SJCRH30 (cell line): Measurements from ENCODE around the gene HID1. TPM values are rescaled to one million over a fixed set of nuclear protein-coding genes. Genes with fewer than 3 reads are reported as not detected.
A peak's percentile ranks its signal among the peaks of the same experiment; 100 is the strongest.
"Not testable (repeated sequence)": the region's sequence is repeated elsewhere in the genome, so short reads cannot be mapped to it uniquely, and the experiment has no call there.

Experiments
- DNase-seq, 2 experiments: peaks; one replicate each; pipeline ENCODE4 v3.0.0-alpha.2; 2015 to 2020
- H3K27ac ChIP-seq: fragments of 250-450 bp; sonication (Bioruptor Pico); 2 replicates; pipeline ENCODE4 v1.5.1; 2020; ENCODE audit warnings: mild to moderate bottlenecking, moderate library complexity
- H3K27me3 ChIP-seq: fragments of 250-450 bp; sonication (Bioruptor Pico); 2 replicates; pipeline ENCODE4 v1.5.1; 2020; ENCODE audit warnings: mild to moderate bottlenecking, moderate library complexity
- H3K36me3 ChIP-seq: fragments of 250-450 bp; sonication (Bioruptor Pico); 2 replicates; pipeline ENCODE4 v1.5.1; 2020; ENCODE audit warnings: mild to moderate bottlenecking, moderate library complexity
- H3K4me1 ChIP-seq: fragments of 250-450 bp; sonication (Bioruptor Pico); 2 replicates; pipeline ENCODE4 v1.5.1; 2020; ENCODE audit warnings: mild to moderate bottlenecking, moderate library complexity
- H3K4me3 ChIP-seq: fragments of 250-450 bp; sonication (Bioruptor Pico); 2 replicates; pipeline ENCODE4 v1.5.1; 2020; ENCODE audit warnings: mild to moderate bottlenecking, moderate library complexity
- H3K9me3 ChIP-seq: fragments of 250-450 bp; sonication (Bioruptor Pico); replicated peaks from 2 replicates; pipeline ENCODE4 v1.5.1; 2020; ENCODE audit warnings: mild to moderate bottlenecking, moderate library complexity
- total RNA-seq: library from RNA; depleted of rRNA; stranded (reverse); fragments of >200 nt; shearing (Covaris generic); gene quantifications from 2 replicates; pipeline ENCODE4 v1.2.3, GENCODE V29; 2014

Gene HID1
- total RNA-seq, 1 experiment from 2014 or later = 1.7 TPM

GRCh38 chr17:74986206-74986576 is 13.6 kb upstream of the HID1 start:
- Histone ChIP-seq H3K27ac (no peak overlapping the region), H3K36me3 (no peaks in the 10 kb centered on the region), H3K27me3 (no peaks in the 10 kb centered on the region), H3K4me3 (no peak overlapping the region), H3K9me3 (no peaks in the 10 kb centered on the region), H3K4me1 (peaks cover 5% of the 10 kb centered on the region; the same call in 1 of the 2 replicates)
- no peak for DNase-seq

DNA sequence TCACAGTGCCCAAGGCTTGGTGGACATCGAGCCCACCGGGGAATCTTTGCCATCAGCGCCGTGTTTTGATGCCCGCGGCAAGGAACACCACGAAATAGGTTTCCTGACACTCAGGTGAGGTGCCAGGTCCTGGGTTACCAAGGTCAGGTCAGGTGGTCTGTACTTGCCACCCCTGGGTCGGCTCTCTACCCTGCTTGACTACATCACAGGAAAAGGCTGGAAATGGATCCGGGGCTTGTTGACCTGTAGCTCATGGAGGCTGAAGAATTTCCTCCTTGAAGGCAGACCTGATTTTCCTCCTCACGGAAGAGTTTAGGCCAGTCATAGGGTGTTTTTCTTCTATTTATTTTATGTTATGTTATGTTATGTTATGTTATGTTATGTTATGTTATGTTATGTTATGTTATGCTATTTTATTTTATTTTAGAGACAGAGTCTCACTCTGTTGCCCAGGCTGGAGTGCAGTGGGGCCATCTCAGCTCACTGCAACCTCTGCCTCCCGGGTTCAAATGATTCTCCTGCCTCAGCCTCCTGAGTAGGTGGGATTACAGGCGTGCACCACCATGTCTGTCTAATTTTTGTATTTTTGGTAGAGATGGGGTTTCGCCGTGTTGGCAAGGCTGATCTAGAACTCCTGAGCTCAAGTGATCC is 10.2 kb upstream of the HID1 start:
- not testable (repeated sequence) for DNase-seq, H3K4me1 ChIP-seq, H3K9me3 ChIP-seq, H3K27ac ChIP-seq, H3K27me3 ChIP-seq, H3K36me3 ChIP-seq
- peak overlapping the region; percentile 63 for H3K4me3 ChIP-seq

GRCh38 chr17:74981979-74982662 is 9.6 kb upstream of the HID1 start:
- Histone ChIP-seq H3K27me3 (no peaks in the 10 kb centered on the region), H3K27ac (peak overlapping the region; percentile 24; the same call in 1 of the 2 replicates), H3K4me1 (peaks cover 5% of the 10 kb centered on the region), H3K36me3 (no peaks in the 10 kb centered on the region), H3K9me3 (no peaks in the 10 kb centered on the region), H3K4me3 (peak overlapping the region; percentile 63)
- DNase-seq = peak; percentile 76 to 77

DNA sequence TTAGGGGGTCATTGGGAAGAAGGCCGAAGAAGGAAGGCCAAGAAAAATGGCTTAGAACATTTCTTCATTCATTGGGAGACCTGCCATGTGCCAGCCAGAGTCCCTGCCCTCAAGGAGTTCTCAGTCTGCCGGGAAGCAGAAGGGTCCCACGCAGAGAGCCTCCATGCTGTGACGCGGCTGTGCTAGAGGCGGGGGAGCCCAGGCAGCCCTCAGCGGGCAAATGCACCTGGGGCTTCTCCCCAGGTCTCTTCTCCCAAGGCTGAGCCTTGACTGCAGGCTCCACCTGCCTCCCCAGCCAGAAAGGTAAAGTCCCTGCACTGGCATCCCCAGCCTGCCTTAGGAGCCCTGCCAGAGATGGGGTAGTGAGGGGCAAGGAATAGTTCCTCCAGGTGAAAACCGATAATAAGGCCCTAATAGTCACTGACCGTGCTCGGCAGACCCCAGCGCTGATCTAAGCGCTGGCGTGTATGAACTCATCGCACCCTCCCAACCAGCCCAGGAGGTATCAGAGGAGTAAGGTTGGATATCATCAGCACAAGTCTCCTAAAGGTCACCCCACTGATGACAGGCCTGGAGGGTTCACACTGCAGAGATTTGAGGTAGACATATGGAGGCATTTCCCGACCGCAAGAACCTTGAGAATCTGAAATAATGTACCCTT is 8.9 kb upstream of the HID1 start:
- no peaks in the 10 kb centered on the region for H3K27me3 ChIP-seq
- peak overlapping the region; percentile 63 for H3K4me3 ChIP-seq
- peaks cover 5% of the 10 kb centered on the region for H3K4me1 ChIP-seq
- H3K36me3 ChIP-seq = no peaks in the 10 kb centered on the region
- no peaks in the 10 kb centered on the region for H3K9me3 ChIP-seq
- peak overlapping the region; percentile 24; the same call in 1 of the 2 replicates for H3K27ac ChIP-seq
- DNase-seq = no peak

DNA sequence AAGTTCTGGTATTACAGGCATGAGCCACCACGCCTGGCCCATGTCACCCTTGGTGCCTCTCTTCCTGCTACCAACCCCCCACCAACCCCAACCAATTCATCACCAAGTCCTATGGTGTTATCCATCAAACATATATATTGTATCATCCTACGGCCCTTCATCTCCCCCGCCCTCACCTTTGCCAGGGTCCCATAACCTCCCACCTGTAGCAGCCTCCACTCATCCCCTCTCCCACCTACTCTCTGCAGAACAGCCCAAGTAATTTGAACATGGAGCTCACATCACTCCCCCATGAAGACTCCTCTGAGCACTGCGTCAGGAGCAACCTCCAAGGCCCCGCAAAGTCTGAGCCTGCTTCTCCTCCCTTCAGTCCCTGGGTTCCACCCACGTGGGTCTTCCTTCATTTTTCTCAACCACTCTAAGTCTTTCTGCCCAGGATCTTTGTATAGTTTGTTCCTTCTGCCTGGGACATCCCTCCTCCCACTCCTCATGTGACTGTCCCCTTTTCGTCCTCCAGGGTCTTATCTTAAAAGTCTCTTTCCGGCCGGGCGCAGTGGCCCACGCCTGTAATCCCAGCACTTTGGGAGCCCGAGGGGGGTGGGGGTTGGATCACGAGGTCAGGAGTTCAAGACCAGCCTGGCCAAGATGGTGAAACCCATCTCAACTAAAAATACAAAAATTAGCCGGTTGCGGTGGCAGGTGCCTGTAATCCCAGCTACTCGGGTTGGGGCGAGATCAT is 7.0 kb upstream of the HID1 start:
- H3K4me3 ChIP-seq = no peak overlapping the region
- no peaks in the 10 kb centered on the region for H3K9me3 ChIP-seq
- H3K27me3 ChIP-seq = peaks cover 6% of the 10 kb centered on the region
- no peaks in the 10 kb centered on the region for H3K36me3 ChIP-seq
- no peak overlapping the region for H3K27ac ChIP-seq
- no peak for DNase-seq
- H3K4me1 ChIP-seq = peaks cover 5% of the 10 kb centered on the region

DNA sequence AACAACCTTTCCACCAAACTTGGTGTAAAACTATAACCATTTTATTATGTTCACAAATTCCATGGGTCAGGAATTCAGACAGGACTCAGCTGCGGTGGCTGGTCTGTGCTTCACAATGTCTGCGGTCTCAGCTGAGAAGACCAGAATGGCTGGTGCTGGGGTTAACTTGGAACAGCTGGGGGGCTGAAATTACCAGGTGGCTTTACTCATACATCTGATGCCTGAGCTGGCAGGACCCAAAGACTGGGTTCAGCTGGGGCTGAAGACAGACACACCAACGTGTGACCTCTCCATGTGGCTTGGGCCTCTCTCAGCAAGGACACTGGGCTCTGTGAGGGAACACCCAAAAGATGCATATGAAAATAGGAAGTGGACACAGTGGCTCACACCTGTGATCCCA is 5.7 kb upstream of the HID1 start:
- Histone ChIP-seq H3K36me3 (no peaks in the 10 kb centered on the region), H3K4me1 (peaks cover 5% of the 10 kb centered on the region), H3K27me3 (peaks cover 16% of the 10 kb centered on the region), H3K4me3 (no peak overlapping the region), H3K9me3 (no peaks in the 10 kb centered on the region), H3K27ac (peak overlapping the region; percentile 44)
- DNase-seq = peak; percentile 36 to 38

DNA sequence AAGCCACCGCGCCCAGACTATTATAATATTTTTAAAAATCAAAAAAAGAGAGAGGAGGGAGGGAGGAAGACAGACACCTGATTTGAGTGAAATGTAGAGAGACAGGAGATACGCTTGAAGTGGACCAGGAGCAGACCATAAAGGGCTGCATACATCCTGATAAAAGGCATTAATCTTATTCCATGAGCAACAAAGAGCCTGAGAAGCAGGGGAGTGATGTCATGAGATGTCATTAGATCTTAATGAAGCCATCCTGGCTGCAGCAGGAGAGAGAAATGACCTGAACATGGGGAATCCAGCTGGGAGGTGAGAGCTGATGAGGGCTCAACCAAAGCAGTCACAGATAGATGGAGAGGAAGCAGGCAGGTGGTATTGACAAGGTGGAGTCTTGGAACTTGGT is 5.2 kb upstream of the HID1 start:
- Histone ChIP-seq H3K27me3 (peaks cover 20% of the 10 kb centered on the region), H3K4me3 (no peak overlapping the region), H3K4me1 (peaks cover 5% of the 10 kb centered on the region), H3K27ac (peak overlapping the region; percentile 44), H3K9me3 (no peaks in the 10 kb centered on the region), H3K36me3 (no peaks in the 10 kb centered on the region)
- DNase-seq = no peak

- Histone ChIP-seq H3K27me3 (peaks cover 31% of the 10 kb centered on the region), H3K4me1 (no peaks in the 10 kb centered on the region; the same call in none of the 2 replicates)
These were observed 3.4 kb upstream of the HID1 start for GRCh38 chr17:74975943-74976342.

GRCh38 chr17:74972973-74973328 is 392 bp upstream of the HID1 start:
- H3K27me3 ChIP-seq = peaks cover 41% of the 10 kb centered on the region
- no peak overlapping the region; the same call in 1 of the 2 replicates for H3K4me3 ChIP-seq
- no peak for DNase-seq
- no peak overlapping the region for H3K27ac ChIP-seq
- no peaks in the 10 kb centered on the region for H3K9me3 ChIP-seq
- no peaks in the 10 kb centered on the region; the same call in none of the 2 replicates for H3K4me1 ChIP-seq
- H3K36me3 ChIP-seq = no peaks in the 10 kb centered on the region

More at GRCh38 chr17:74975943-74976342, 3.4 kb upstream of the HID1 start:
- H3K27ac ChIP-seq = no peak overlapping the region
- H3K36me3 ChIP-seq = no peaks in the 10 kb centered on the region
- no peaks in the 10 kb centered on the region for H3K9me3 ChIP-seq
- H3K4me3 ChIP-seq = no peak overlapping the region
- DNase-seq = no peak

DNA sequence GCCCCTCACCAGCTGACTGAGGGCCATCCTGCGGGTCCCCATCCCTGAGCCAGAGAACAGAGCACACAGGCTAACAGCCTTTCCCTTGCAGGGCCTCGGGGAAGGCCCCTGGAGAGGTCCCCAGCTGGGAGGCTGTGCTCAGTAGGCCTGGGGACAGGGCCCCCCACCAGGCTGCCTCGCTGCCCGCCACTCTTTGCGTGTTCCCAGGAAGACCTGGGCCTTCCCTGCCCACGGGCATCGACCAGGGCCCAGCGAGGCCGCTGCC is 785 bp downstream of the HID1 start:
- H3K4me3 ChIP-seq = peak overlapping the region; percentile 51
- no peaks in the 10 kb centered on the region; the same call in 1 of the 2 replicates for H3K4me1 ChIP-seq
- no peak overlapping the region for H3K27ac ChIP-seq
- H3K27me3 ChIP-seq = peaks cover 41% of the 10 kb centered on the region
- no peak for DNase-seq
- no peaks in the 10 kb centered on the region for H3K36me3 ChIP-seq
- no peaks in the 10 kb centered on the region for H3K9me3 ChIP-seq

GRCh38 chr17:74971069-74971841 is 1.3 kb downstream of the HID1 start:
- no peak overlapping the region for H3K4me3 ChIP-seq
- H3K9me3 ChIP-seq = no peaks in the 10 kb centered on the region
- H3K36me3 ChIP-seq = no peaks in the 10 kb centered on the region
- no peak overlapping the region for H3K27ac ChIP-seq
- H3K27me3 ChIP-seq = peaks cover 41% of the 10 kb centered on the region
- no peaks in the 10 kb centered on the region; the same call in 1 of the 2 replicates for H3K4me1 ChIP-seq
- DNase-seq = no peak

- no peak for DNase-seq
- Histone ChIP-seq H3K27me3 (peaks cover 41% of the 10 kb centered on the region), H3K36me3 (no peaks in the 10 kb centered on the region), H3K9me3 (no peaks in the 10 kb centered on the region), H3K4me3 (no peak overlapping the region), H3K27ac (no peak overlapping the region), H3K4me1 (no peaks in the 10 kb centered on the region; the same call in 1 of the 2 replicates)
These were observed 2.2 kb downstream of the HID1 start for GRCh38 chr17:74970395-74970794.

GRCh38 chr17:74969501-74969900 is 3.1 kb downstream of the HID1 start:
- DNase-seq = not testable (repeated sequence)

GRCh38 chr17:74968361-74968780 is 4.2 kb downstream of the HID1 start:
- no peak for DNase-seq
- H3K27me3 ChIP-seq = peaks cover 26% of the 10 kb centered on the region
- no peaks in the 10 kb centered on the region for H3K9me3 ChIP-seq
- H3K4me1 ChIP-seq = no peaks in the 10 kb centered on the region; the same call in 1 of the 2 replicates
- H3K4me3 ChIP-seq = no peak overlapping the region
- no peak overlapping the region for H3K27ac ChIP-seq
- H3K36me3 ChIP-seq = no peaks in the 10 kb centered on the region

More at GRCh38 chr17:74969501-74969900, 3.1 kb downstream of the HID1 start:
- not testable (repeated sequence) for H3K4me3 ChIP-seq, H3K9me3 ChIP-seq, H3K36me3 ChIP-seq, H3K4me1 ChIP-seq, H3K27ac ChIP-seq
- H3K27me3 ChIP-seq = peaks cover 34% of the 10 kb centered on the region
